OCI-LY7 (cell line): Measurements from ENCODE around the gene FASTKD2. TPM values are rescaled to one million over a fixed set of nuclear protein-coding genes. Genes with fewer than 3 reads are reported as not detected.

ENCODE experiments used
- BruUV-seq: library from RNA; stranded (reverse); fragments of 400-500 nt; replicated peaks from 2 replicates; lab custom pipeline; 2021; lab: Mats Ljungman, UMichigan
- CTCF ChIA-PET: fragments of 300-600 bp; sonication (Branson Sonifier 250); formaldehyde crosslinking; loops from one replicate; lab custom pipeline; 2022; ENCODE audit warnings: antibody characterized with exemption; ENCODE audit not compliant: unreplicated experiment; lab: Charles Lee
- POLR2A ChIA-PET: fragments of 300-600 bp; sonication (Branson Sonifier 250); formaldehyde crosslinking; loops from one replicate; lab custom pipeline; 2022; ENCODE audit warnings: antibody characterized with exemption; lab: Charles Lee
- DNase-seq: peaks from one replicate; pipeline ENCODE4 v3.0.0-alpha.2; 2015; ENCODE audit warnings: low spot score
- H2AFZ ChIP-seq: fragments of 200-600 bp; sonication (generic), shearing (Covaris generic); 2 replicates; pipeline ENCODE4 v1.6.1; 2014; ENCODE audit warnings: mild to moderate bottlenecking, antibody characterized with exemption, low read length, moderate library complexity
- H3K27ac ChIP-seq: fragments of 200-600 bp; sonication (generic); 2 replicates; pipeline ENCODE4 v1.5.1; 2014; ENCODE audit warnings: mixed run types, low read depth, mild to moderate bottlenecking, moderate library complexity, low read length, inconsistent platforms; ENCODE audit not compliant: poor library complexity, severe bottlenecking
- H3K36me3 ChIP-seq: fragments of 200-600 bp; sonication (generic); 2 replicates; pipeline ENCODE4 v1.6.1; 2014; ENCODE audit warnings: mild to moderate bottlenecking, antibody characterized with exemption, low read length, moderate library complexity, mixed read lengths; ENCODE audit not compliant: insufficient read depth
- H3K4me1 ChIP-seq: fragments of 200-600 bp; sonication (generic); 2 replicates; pipeline ENCODE4 v1.5.1; 2014; ENCODE audit warnings: mild to moderate bottlenecking, low read length; ENCODE audit not compliant: insufficient read depth, poor library complexity, severe bottlenecking
- H3K4me2 ChIP-seq: fragments of 200-600 bp; sonication (generic); 2 replicates; pipeline ENCODE4 v1.6.1; 2014; ENCODE audit warnings: mild to moderate bottlenecking, low read length
- H3K4me3 ChIP-seq: fragments of 200-600 bp; sonication (generic); 2 replicates; pipeline ENCODE4 v1.5.1; 2014; ENCODE audit warnings: mild to moderate bottlenecking, low read depth, low read length; ENCODE audit not compliant: poor library complexity, severe bottlenecking
- H3K79me2 ChIP-seq: fragments of 200-600 bp; sonication (generic); 2 replicates; pipeline ENCODE4 v1.6.1; 2016; ENCODE audit warnings: low read depth, mild to moderate bottlenecking, low read length, moderate library complexity, mixed read lengths; ENCODE audit not compliant: insufficient read depth
- H3K9me2 ChIP-seq: fragments of 200-600 bp; sonication (generic); 2 replicates; pipeline ENCODE4 v1.6.1; 2016; ENCODE audit warnings: mild to moderate bottlenecking, low read length, mixed read lengths; ENCODE audit not compliant: insufficient read depth
- H3K9me3 ChIP-seq: fragments of 200-600 bp; sonication (generic); 2 replicates; pipeline ENCODE4 v1.6.1; 2014; ENCODE audit warnings: mild to moderate bottlenecking, mixed run types, low read length, mixed read lengths
- H4K20me1 ChIP-seq: fragments of 200-600 bp; sonication (generic); 2 replicates; pipeline ENCODE4 v1.6.1; 2014; ENCODE audit warnings: mild to moderate bottlenecking, antibody characterized with exemption, low read length, moderate library complexity, mixed read lengths; ENCODE audit not compliant: insufficient read depth
- EZH2phosphoT487 ChIP-seq: fragments of 200-600 bp; sonication (generic); IDR thresholded peaks from 2 replicates; pipeline ENCODE4 v1.6.1; 2018; ENCODE audit warnings: low read depth, borderline replicate concordance, mild to moderate bottlenecking, mixed run types, antibody characterized with exemption, low read length, moderate library complexity, mixed read lengths
- intact Hi-C: fragments of 100-400 bp; cut with micrococcal nuclease; formaldehyde crosslinking; loops from one replicate; pipeline ENCODE4 v1.10.0; 2022; ENCODE audit not compliant: unreplicated experiment
- total RNA-seq, 2 experiments: library from RNA; depleted of rRNA in 1 of 2; stranded (reverse); fragments of >200 nt in 1 of 2; shearing (Covaris generic) in 1 of 2; gene quantifications; 2 replicates each; pipeline ENCODE4 v1.2.3, GENCODE V29; 2014 to 2022
- TF ChIP-seq, protein P1 (sequence below): fragments of 200-600 bp; sonication (generic); conservative IDR thresholded peaks from 2 replicates; pipeline ENCODE4 v1.5.1; 2014; ENCODE audit warnings: mild to moderate bottlenecking, antibody characterized with exemption, low read length, moderate library complexity, mixed read lengths

The FASTKD2 gene
- total RNA-seq, 2 experiments from 2014 or later: 17.0 to 20.9 TPM

DNA sequence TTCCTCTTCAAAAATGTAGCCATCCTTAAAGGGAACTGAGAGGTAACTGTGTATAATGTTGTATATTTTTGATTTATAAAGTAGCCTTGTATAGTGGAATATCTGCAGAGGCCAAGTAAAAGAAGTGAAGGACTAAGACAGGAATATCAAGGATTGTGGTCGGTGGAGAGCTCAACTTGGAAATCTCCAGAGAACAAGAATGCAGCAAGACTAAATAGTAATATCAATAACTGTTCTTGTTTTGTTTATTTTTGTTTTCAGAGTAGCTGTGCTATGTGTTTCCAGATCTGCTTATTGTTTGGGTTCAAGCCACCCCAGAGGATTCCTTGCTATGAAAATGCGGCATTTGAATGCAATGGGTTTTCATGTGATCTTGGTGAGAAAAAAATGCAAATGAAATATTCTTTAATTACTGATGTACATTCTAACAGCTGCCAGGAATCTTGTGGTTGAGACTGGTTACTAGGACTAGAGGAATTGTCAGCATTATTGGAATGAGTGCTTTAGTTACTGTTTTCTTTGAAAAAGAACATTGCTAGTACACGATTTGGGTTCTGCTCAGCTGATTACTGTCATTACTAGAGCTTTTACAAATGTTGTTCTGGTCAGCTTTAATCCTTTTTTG is 25.0 kb downstream of the FASTKD2 start:
- intact Hi-C loops: no loop called here
- DNase-seq: no peak
- H3K4me2 ChIP-seq: no peak overlapping the region
- H3K9me3 ChIP-seq: no peaks in the 10 kb centered on the region
- no peak overlapping the region for H2AFZ ChIP-seq
- no peaks in the 10 kb centered on the region for H4K20me1 ChIP-seq
- no peak for TF ChIP-seq EZH2phosphoT487
- TF ChIP-seq, protein P1, sequence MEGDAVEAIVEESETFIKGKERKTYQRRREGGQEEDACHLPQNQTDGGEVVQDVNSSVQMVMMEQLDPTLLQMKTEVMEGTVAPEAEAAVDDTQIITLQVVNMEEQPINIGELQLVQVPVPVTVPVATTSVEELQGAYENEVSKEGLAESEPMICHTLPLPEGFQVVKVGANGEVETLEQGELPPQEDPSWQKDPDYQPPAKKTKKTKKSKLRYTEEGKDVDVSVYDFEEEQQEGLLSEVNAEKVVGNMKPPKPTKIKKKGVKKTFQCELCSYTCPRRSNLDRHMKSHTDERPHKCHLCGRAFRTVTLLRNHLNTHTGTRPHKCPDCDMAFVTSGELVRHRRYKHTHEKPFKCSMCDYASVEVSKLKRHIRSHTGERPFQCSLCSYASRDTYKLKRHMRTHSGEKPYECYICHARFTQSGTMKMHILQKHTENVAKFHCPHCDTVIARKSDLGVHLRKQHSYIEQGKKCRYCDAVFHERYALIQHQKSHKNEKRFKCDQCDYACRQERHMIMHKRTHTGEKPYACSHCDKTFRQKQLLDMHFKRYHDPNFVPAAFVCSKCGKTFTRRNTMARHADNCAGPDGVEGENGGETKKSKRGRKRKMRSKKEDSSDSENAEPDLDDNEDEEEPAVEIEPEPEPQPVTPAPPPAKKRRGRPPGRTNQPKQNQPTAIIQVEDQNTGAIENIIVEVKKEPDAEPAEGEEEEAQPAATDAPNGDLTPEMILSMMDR: no peak
- BruUV-seq: no TSS peak
- H3K4me1 ChIP-seq: no peaks in the 10 kb centered on the region
- ChIA-PET POLR2A (interaction anchor here (0.6 to 1.1 kb wide), 3 partner anchors 9 to 25 kb away, joined by 3 to 5 read pairs (median 3); partner anchors contain the start of gene FASTKD2), CTCF (interaction anchor here (0.8 kb wide), 1 partner anchor 9 kb away, joined by 3 read pairs; no protein-coding TSS in a partner anchor)
- H3K27ac ChIP-seq: no peak overlapping the region
- no peaks in the 10 kb centered on the region for H3K9me2 ChIP-seq
- H3K79me2 ChIP-seq: no peaks in the 10 kb centered on the region
- H3K36me3 ChIP-seq: peaks cover 84% of the 10 kb centered on the region
- H3K4me3 ChIP-seq: no peak overlapping the region

DNA sequence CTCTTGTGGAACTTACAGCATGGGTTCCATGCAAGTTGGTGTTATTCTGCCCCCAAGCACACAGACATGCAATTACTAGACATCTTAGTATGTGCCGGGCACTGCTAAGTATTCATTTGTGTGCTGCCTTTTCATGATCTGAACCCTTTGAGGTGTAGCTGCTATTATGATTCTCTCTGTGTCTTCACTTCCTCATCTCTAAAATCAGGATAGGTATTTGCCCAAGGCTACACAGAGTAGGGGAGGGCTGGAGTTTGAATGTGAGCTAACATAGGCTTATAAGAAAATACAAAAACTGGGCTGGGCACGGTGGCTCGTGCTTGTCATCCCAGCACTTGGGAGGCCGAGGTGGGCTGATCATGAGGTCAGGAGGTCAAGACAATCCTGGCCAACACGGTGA is 27.2 kb downstream of the FASTKD2 start:
- TF ChIP-seq EZH2phosphoT487: no peak
- TF ChIP-seq, protein P1: no peak
- H2AFZ ChIP-seq: no peak overlapping the region
- H3K4me3 ChIP-seq: no peak overlapping the region
- POLR2A ChIA-PET: interaction anchor here (1.3 to 1.7 kb wide), 3 partner anchors 8 to 12 kb away, joined by 3 to 5 read pairs (median 4); no protein-coding TSS in a partner anchor
- no peaks in the 10 kb centered on the region for H3K4me1 ChIP-seq
- no peaks in the 10 kb centered on the region for H3K79me2 ChIP-seq
- no peaks in the 10 kb centered on the region for H3K9me3 ChIP-seq
- no peak for DNase-seq
- H3K27ac ChIP-seq: no peak overlapping the region
- peaks cover 62% of the 10 kb centered on the region for H3K36me3 ChIP-seq
- no TSS peak for BruUV-seq
- no peaks in the 10 kb centered on the region for H4K20me1 ChIP-seq
- no peaks in the 10 kb centered on the region for H3K9me2 ChIP-seq
- no peak overlapping the region for H3K4me2 ChIP-seq
- intact Hi-C loops: no loop called here
- CTCF ChIA-PET: interaction anchor here (0.8 to 1.6 kb wide), 2 partner anchors 10 to 12 kb away, joined by 4 read pairs; no protein-coding TSS in a partner anchor

DNA sequence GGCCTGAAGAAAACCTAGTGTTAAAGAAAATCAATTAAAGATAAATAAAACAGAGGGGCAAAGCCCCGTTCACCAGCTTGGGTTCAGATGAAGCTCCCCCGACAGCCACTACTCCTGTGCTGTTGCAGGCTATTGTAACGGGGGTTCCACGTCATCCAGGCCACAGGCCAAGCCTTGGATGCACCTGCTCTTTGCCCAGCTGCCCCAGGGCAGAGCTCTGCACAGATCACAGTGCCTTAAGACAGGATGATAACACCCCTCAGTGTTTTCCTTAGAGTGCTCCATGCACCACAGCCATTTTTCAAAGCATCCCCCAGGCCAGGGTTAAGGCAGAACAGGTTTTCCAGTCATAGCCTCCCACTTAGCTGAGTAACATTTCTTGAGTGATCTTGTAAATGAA is 32.0 kb downstream of the FASTKD2 start:
- Histone ChIP-seq H3K36me3 (peaks cover 15% of the 10 kb centered on the region), H3K9me2 (no peaks in the 10 kb centered on the region), H4K20me1 (no peaks in the 10 kb centered on the region), H3K9me3 (no peaks in the 10 kb centered on the region), H3K4me3 (no peak overlapping the region), H3K4me1 (no peaks in the 10 kb centered on the region), H3K4me2 (no peak overlapping the region), H2AFZ (no peak overlapping the region), H3K27ac (no peak overlapping the region), H3K79me2 (no peaks in the 10 kb centered on the region)
- intact Hi-C loops: no loop called here
- ChIA-PET POLR2A (no interaction called here), CTCF (interaction anchor here (1.2 kb wide), 1 partner anchor 16 kb away, joined by 3 read pairs; no protein-coding TSS in a partner anchor)
- no TSS peak for BruUV-seq
- DNase-seq: no peak
- TF ChIP-seq, protein P1: no peak
- TF ChIP-seq EZH2phosphoT487: no peak
